D721Med (cell line): ENCODE measurements around the gene ZBTB1.

Experiments used
- DNase-seq: peaks from one replicate; pipeline ENCODE4 v3.0.0; 2011; ENCODE audit warnings: low spot score; ENCODE audit not compliant: insufficient read length
- FAIRE-seq: peaks from 2 replicates; lab custom pipeline; 2011; peaks lifted over from hg19 to GRCh38; lab: Jason Lieb, UNC
- CTCF ChIP-seq: IDR thresholded peaks from 2 replicates; pipeline ENCODE4 v1.5.1; 2012; ENCODE audit warnings: mild to moderate bottlenecking, control low read depth; ENCODE audit not compliant: insufficient read depth; ENCODE audit errors: missing control alignments

ZBTB1 gene

GRCh38 chr14:64531567-64531966, 27.0 kb downstream of the ZBTB1 start:
- DNase-seq (no peak), FAIRE-seq (no peak)
- TF ChIP-seq CTCF: no peak

GRCh38 chr14:64536488-64537245, 32.1 kb downstream of the ZBTB1 start:
- FAIRE-seq: no peak
- no peak for DNase-seq
- TF ChIP-seq CTCF: no peak

- FAIRE-seq: no peak
- no peak for TF ChIP-seq CTCF
- DNase-seq: no peak
Observed at GRCh38 chr14:64540208-64541202, 35.9 kb downstream of the ZBTB1 start, which contains the start of gene HSPA2. TSS of gene HSPA2 (plus strand) at chr14:64540741. CDS start at chr14:64540850, 109 bp downstream.

- no peak for TF ChIP-seq CTCF
- DNase-seq: no peak
- FAIRE-seq: no peak
Observed at GRCh38 chr14:64541261-64541971, 36.8 kb downstream of the ZBTB1 start.

- FAIRE-seq: no peak
- TF ChIP-seq CTCF: no peak
- no peak for DNase-seq
Observed at GRCh38 chr14:64541972-64542835, 37.6 kb downstream of the ZBTB1 start.

- no peak for TF ChIP-seq CTCF
- no peak for FAIRE-seq
- DNase-seq: no peak
Observed at GRCh38 chr14:64542836-64543201, 38.2 kb downstream of the ZBTB1 start.
